Endothelial cell of umbilical vein (primary cell): Measurements from ENCODE around the gene NANS. TPM values are rescaled to one million over a fixed set of nuclear protein-coding genes. Genes with fewer than 3 reads are reported as not detected.

Experiments used
- BruUV-seq: library from RNA; stranded (reverse); fragments of 400-500 nt; replicated peaks from 2 replicates; lab custom pipeline; 2021; lab: Mats Ljungman, UMichigan
- CTCF ChIA-PET: fragments of 300-600, 350-600 bp; sonication (Branson Sonifier 250); formaldehyde crosslinking; loops from one replicate; lab custom pipeline; 2021; ENCODE audit warnings: antibody characterized with exemption, inconsistent platforms; lab: Charles Lee
- POLR2A ChIA-PET: fragments of 300-600, 350-600 bp; sonication (Branson Sonifier 250); formaldehyde crosslinking; loops from one replicate; lab custom pipeline; 2021; ENCODE audit warnings: antibody characterized with exemption, inconsistent platforms; lab: Charles Lee
- DNase-seq: peaks from one replicate; pipeline ENCODE4 v3.0.0-alpha.2; 2011; ENCODE audit warnings: low read depth, low spot score
- FAIRE-seq: peaks from 2 replicates; lab custom pipeline; 2011; peaks lifted over from hg19 to GRCh38; lab: Jason Lieb, UNC
- H2AFZ ChIP-seq: 2 replicates; pipeline ENCODE4 v1.6.0; 2012; ENCODE audit warnings: low read depth, low read length, control low read depth, inconsistent platforms
- H3K27ac ChIP-seq: 2 replicates; pipeline ENCODE4 v1.5.1; 2011; ENCODE audit warnings: low read depth, mild to moderate bottlenecking, control low read depth, low read length, moderate library complexity; ENCODE audit not compliant: insufficient read depth
- H3K27me3 ChIP-seq, 2 experiments: 2 replicates each; pipeline versions ENCODE4 v1.6.0 to v1.6.1; 2011; ENCODE audit warnings: low read length in 2 of 2, mixed read lengths in 1 of 2; ENCODE audit not compliant: control insufficient read depth in 2 of 2, insufficient read depth in 2 of 2
- H3K36me3 ChIP-seq, 2 experiments: 2 replicates in 1 of 2; 3 replicates in 1 of 2; pipeline ENCODE4 v1.5.1; 2011; ENCODE audit warnings: low read length in 2 of 2, mild to moderate bottlenecking in 1 of 2, moderate library complexity in 1 of 2; ENCODE audit not compliant: control insufficient read depth in 2 of 2, insufficient read depth in 2 of 2; ENCODE audit errors: extremely low read depth in 1 of 2
- H3K4me1 ChIP-seq: 3 replicates; pipeline ENCODE4 v1.5.1; 2011; ENCODE audit warnings: mild to moderate bottlenecking, low read length; ENCODE audit not compliant: control insufficient read depth, insufficient read depth; ENCODE audit errors: extremely low read depth
- H3K4me2 ChIP-seq: 2 replicates; pipeline ENCODE4 v1.6.1; 2011; ENCODE audit warnings: low read length, control low read depth, mixed read lengths; ENCODE audit not compliant: insufficient read depth
- H3K4me3 ChIP-seq, 3 experiments: fragments of 200-600 bp in 1 of 3; sonication (generic), shearing (Covaris generic) in 1 of 3; replicated peaks in 1 of 3; 2 replicates each; pipeline ENCODE4 v1.5.1; 2011 to 2016; ENCODE audit warnings: control low read depth in 3 of 3, low read length in 3 of 3, mild to moderate bottlenecking in 2 of 3, inconsistent platforms in 1 of 3, low read depth in 1 of 3, moderate library complexity in 1 of 3; ENCODE audit not compliant: insufficient read depth in 1 of 3
- H3K79me2 ChIP-seq: 2 replicates; pipeline ENCODE4 v1.6.0; 2012; ENCODE audit warnings: low read length, inconsistent platforms; ENCODE audit not compliant: control insufficient read depth, insufficient read depth
- H3K9ac ChIP-seq: replicated peaks from 2 replicates; pipeline ENCODE3; 2011; ENCODE audit warnings: low read length, control low read depth; ENCODE audit not compliant: insufficient read depth; ENCODE audit errors: extremely low read depth
- H3K9me1 ChIP-seq: replicated peaks from 3 replicates; pipeline ENCODE4 v1.6.0; 2011; ENCODE audit warnings: mild to moderate bottlenecking, low read length; ENCODE audit not compliant: control insufficient read depth, insufficient read depth; ENCODE audit errors: extremely low read depth
- H3K9me3 ChIP-seq: replicated peaks from 2 replicates; pipeline ENCODE4 v1.5.1; 2012; ENCODE audit warnings: low read length, inconsistent platforms; ENCODE audit not compliant: control insufficient read depth, insufficient read depth
- H4K20me1 ChIP-seq: replicated peaks from 2 replicates; pipeline ENCODE3; 2011; ENCODE audit warnings: mild to moderate bottlenecking, low read length; ENCODE audit not compliant: control insufficient read depth, insufficient read depth; ENCODE audit errors: extremely low read depth
- CTCF ChIP-seq, 2 donors: IDR thresholded peaks; 1 replicate in 1 of 2; 2 replicates in 1 of 2; pipeline ENCODE4 v1.5.1; 2011; ENCODE audit warnings: low read length in 2 of 2, mild to moderate bottlenecking in 2 of 2, moderate library complexity in 2 of 2, control low read depth in 1 of 2, inconsistent platforms in 1 of 2, low read depth in 1 of 2; ENCODE audit not compliant: insufficient read depth in 1 of 2; ENCODE audit errors: extremely low read depth in 1 of 2
- EZH2 ChIP-seq: IDR thresholded peaks from 2 replicates; pipeline ENCODE4 v1.6.1; 2012; ENCODE audit warnings: borderline replicate concordance, low read depth, mild to moderate bottlenecking, moderate library complexity, low read length, inconsistent platforms; ENCODE audit not compliant: severe bottlenecking
- FOS ChIP-seq: IDR thresholded peaks from 2 replicates; pipeline ENCODE4 v1.6.1; 2011; ENCODE audit warnings: mild to moderate bottlenecking, low read length, moderate library complexity, borderline replicate concordance; ENCODE audit not compliant: insufficient read depth
- JUN ChIP-seq: IDR thresholded peaks from 2 replicates; pipeline ENCODE4 v1.6.1; 2011; ENCODE audit warnings: borderline replicate concordance, low read depth; ENCODE audit not compliant: insufficient read length, insufficient read depth
- MYC ChIP-seq: IDR thresholded peaks from one replicate; pipeline ENCODE4 v1.6.1; 2011; ENCODE audit warnings: mild to moderate bottlenecking, low read depth, low read length
- POLR2A ChIP-seq: IDR thresholded peaks from 2 replicates; pipeline ENCODE4 v1.6.1; 2012; ENCODE audit warnings: low read depth, mild to moderate bottlenecking, control low read depth, low read length
- POLR2AphosphoS5 ChIP-seq: IDR thresholded peaks from 2 replicates; pipeline ENCODE4 v1.6.1; 2012; ENCODE audit warnings: low read depth, mild to moderate bottlenecking, control low read depth, low read length, moderate library complexity; ENCODE audit not compliant: insufficient read depth
- dilution Hi-C: fragments of 300-500 bp; cut with MboI; formaldehyde crosslinking; loops from one replicate; pipeline ENCODE4 v1.15.0; 2019; ENCODE audit warnings: low sequenced_read_pairs; ENCODE audit not compliant: extremely low pct_ligation_motif_present
- intact Hi-C: fragments of 100-400 bp; cut with micrococcal nuclease; formaldehyde crosslinking; loops from one replicate; pipeline ENCODE4 v1.10.0; 2022
- polyA plus RNA-seq, 4 experiments: library from polyadenylated mRNA; depleted of rRNA in 3 of 4; stranded (reverse) in 3 of 4; unstranded in 1 of 4; fragments of >200 nt; gene quantifications; 2 replicates each; pipeline versions ENCODE4 v1.2.1 to v1.2.3, GENCODE V29; 2011 to 2012; ENCODE audit warnings: missing spikeins in 1 of 4
- total RNA-seq: library from RNA; stranded (reverse); gene quantifications from 2 replicates; pipeline ENCODE4 v1.2.3, GENCODE V29; 2021
- TF ChIP-seq, protein P1 (sequence below): IDR thresholded peaks from 2 replicates; pipeline ENCODE4 v1.6.1; 2011; ENCODE audit not compliant: insufficient read depth, insufficient read length

NANS gene
- total and polyA plus RNA-seq, 2 donors (not counting 3 experiments of a cell fraction or from before 2014, with no cell fraction given): 85.1 to 108 TPM

- Histone ChIP-seq H3K9me3 (no peaks in the 10 kb centered on the region), H3K4me1 (peaks cover 15% of the 10 kb centered on the region), H3K27me3 (no peaks in the 10 kb centered on the region), H3K9me1 (no peaks in the 10 kb centered on the region), H3K4me3 (no peak overlapping the region), H3K4me2 (no peak overlapping the region), H3K36me3 (no peaks in the 10 kb centered on the region), H3K9ac (no peak overlapping the region), H4K20me1 (no peaks in the 10 kb centered on the region), H3K27ac (no peak overlapping the region), H3K79me2 (peaks cover 24% of the 10 kb centered on the region), H2AFZ (no peak overlapping the region)
- TF ChIP-seq POLR2AphosphoS5 (no peak), MYC (no peak), POLR2A (no peak), CTCF (IDR thresholded peaks at IDR 0.05; ENCODE audit: extremely low read depth in 1 of 2, insufficient read depth in 1 of 2, low read depth in 1 of 2, low read length in 2 of 2) (no peak), JUN (no peak), FOS (no peak), EZH2 (no peak)
- TF ChIP-seq, protein P1, sequence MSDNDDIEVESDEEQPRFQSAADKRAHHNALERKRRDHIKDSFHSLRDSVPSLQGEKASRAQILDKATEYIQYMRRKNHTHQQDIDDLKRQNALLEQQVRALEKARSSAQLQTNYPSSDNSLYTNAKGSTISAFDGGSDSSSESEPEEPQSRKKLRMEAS: no peak
- POLR2A ChIA-PET: no interaction called here
- DNase-seq: no peak
- no peak for FAIRE-seq
- intact Hi-C loops (no loop called here), dilution Hi-C loops (no loop called here)
- no TSS peak for BruUV-seq
- CTCF ChIA-PET: interaction anchor here (1.1 to 1.4 kb wide), 3 partner anchors 10 to 19 kb away, joined by 3 read pairs; no protein-coding TSS in a partner anchor
These were observed 2.1 kb upstream of the NANS start for GRCh38 chr9:98054376-98054951.
